WTC11 (cell line): ENCODE results near the gene MTNR1B. TPM values are rescaled to one million over a fixed set of nuclear protein-coding genes. Genes with fewer than 3 reads are reported as not detected.

Source experiments
- ATAC-seq: fragments of 200-7000 bp; cut with Tn5 transposase; 2 replicates; pipeline ENCODE4 v1.10.0; 2021; ENCODE audit warnings: mild to moderate bottlenecking, moderate library complexity
- CTCF ChIA-PET: fragments of 300-600 bp; sonication (Branson Sonifier 250); formaldehyde crosslinking; loops from one replicate; lab custom pipeline; 2021; ENCODE audit warnings: antibody characterized with exemption; lab: Charles Lee
- POLR2A ChIA-PET: fragments of 350-600 bp; sonication (Branson Sonifier 250); formaldehyde crosslinking; loops from one replicate; lab custom pipeline; 2021; ENCODE audit warnings: antibody characterized with exemption; lab: Charles Lee
- DNase-seq: peaks from one replicate; pipeline ENCODE4 v3.0.0; 2021; ENCODE audit warnings: low spot score
- H3K27ac Mint-ChIP-seq: 2 replicates; pipeline ENCODE4 v1.8.0; 2021; ENCODE audit warnings: mixed read lengths
- H3K27me3 Mint-ChIP-seq: 2 replicates; pipeline ENCODE4 v1.8.0; 2021; ENCODE audit warnings: low read depth, mild to moderate bottlenecking, moderate library complexity, mixed read lengths
- H3K36me3 Mint-ChIP-seq: 2 replicates; pipeline ENCODE4 v1.8.0; 2021; ENCODE audit warnings: mixed read lengths
- H3K4me1 Mint-ChIP-seq: 2 replicates; pipeline ENCODE4 v1.8.0; 2022; ENCODE audit warnings: mixed read lengths
- H3K4me3 Mint-ChIP-seq: 2 replicates; pipeline ENCODE4 v1.8.0; 2021; ENCODE audit warnings: mild to moderate bottlenecking, moderate library complexity, mixed read lengths
- H3K9me3 Mint-ChIP-seq: 2 replicates; pipeline ENCODE4 v1.8.0; 2021; ENCODE audit warnings: mixed read lengths
- AFF4 ChIP-seq: sonication (generic); formaldehyde crosslinking; IDR thresholded peaks from 2 replicates; pipeline ENCODE4 v1.8.1; 2023; ENCODE audit warnings: mild to moderate bottlenecking, missing genetic modification reagents, borderline replicate concordance
- ELF4 ChIP-seq: sonication (generic); formaldehyde crosslinking; IDR thresholded peaks from 2 replicates; pipeline ENCODE4 v1.8.1; 2022; ENCODE audit warnings: low read depth, mild to moderate bottlenecking, moderate library complexity, missing genetic modification reagents
- FOXJ3 ChIP-seq: sonication (generic); formaldehyde crosslinking; IDR thresholded peaks from 2 replicates; pipeline ENCODE4 v1.9.0; 2021; ENCODE audit warnings: missing genetic modification reagents, mild to moderate bottlenecking, borderline replicate concordance
- FOXK1 ChIP-seq: sonication (generic); formaldehyde crosslinking; IDR thresholded peaks from 2 replicates; pipeline ENCODE4 v1.8.0; 2022; ENCODE audit warnings: mild to moderate bottlenecking, moderate library complexity, missing genetic modification reagents
- IRF2 ChIP-seq: sonication (generic); formaldehyde crosslinking; IDR thresholded peaks from 2 replicates; pipeline ENCODE4 v1.8.0; 2022; ENCODE audit warnings: low read depth, missing genetic modification reagents, borderline replicate concordance
- JUN ChIP-seq: sonication (generic); formaldehyde crosslinking; IDR thresholded peaks from 2 replicates; pipeline ENCODE4 v1.8.0; 2023; ENCODE audit warnings: mild to moderate bottlenecking, missing genetic modification reagents
- MAX ChIP-seq: sonication (generic); formaldehyde crosslinking; IDR thresholded peaks from 2 replicates; pipeline ENCODE4 v1.8.0; 2022; ENCODE audit warnings: mild to moderate bottlenecking, missing genetic modification reagents
- NR2C2 ChIP-seq: sonication (generic); formaldehyde crosslinking; IDR thresholded peaks from 2 replicates; pipeline ENCODE4 v1.8.0; 2022; ENCODE audit warnings: mild to moderate bottlenecking, missing genetic modification reagents
- OVOL2 ChIP-seq: fragments of 250-450 bp; sonication (Bioruptor Pico); IDR thresholded peaks from 2 replicates; pipeline ENCODE4 v1.9.0; 2021; ENCODE audit warnings: mild to moderate bottlenecking, borderline replicate concordance
- PRDM15 ChIP-seq: sonication (generic); formaldehyde crosslinking; IDR thresholded peaks from 2 replicates; pipeline ENCODE4 v1.8.0; 2022; ENCODE audit warnings: missing genetic modification reagents
- SP1 ChIP-seq: sonication (generic); formaldehyde crosslinking; conservative IDR thresholded peaks from 2 replicates; pipeline ENCODE4 v1.8.1; 2022; ENCODE audit warnings: missing genetic modification reagents
- STAT6 ChIP-seq: sonication (generic); formaldehyde crosslinking; conservative IDR thresholded peaks from 2 replicates; pipeline ENCODE4 v1.8.1; 2023; ENCODE audit warnings: mild to moderate bottlenecking, low read depth, missing genetic modification reagents, moderate library complexity
- USF1 ChIP-seq: sonication (generic); formaldehyde crosslinking; IDR thresholded peaks from 2 replicates; pipeline ENCODE4 v1.8.0; 2022; ENCODE audit warnings: mild to moderate bottlenecking, missing genetic modification reagents
- ZNF219 ChIP-seq: sonication (generic); formaldehyde crosslinking; IDR thresholded peaks from 2 replicates; pipeline ENCODE4 v1.8.0; 2023; ENCODE audit warnings: missing genetic modification reagents, mild to moderate bottlenecking, borderline replicate concordance
- ZNF281 ChIP-seq: sonication (generic); formaldehyde crosslinking; IDR thresholded peaks from 2 replicates; pipeline ENCODE4 v1.8.0; 2023; ENCODE audit warnings: mild to moderate bottlenecking, missing genetic modification reagents
- ZNF423 ChIP-seq: fragments of 250-450 bp; sonication (Bioruptor Pico); IDR thresholded peaks from 2 replicates; pipeline ENCODE4 v2.1.2; 2022; ENCODE audit warnings: mild to moderate bottlenecking, moderate library complexity
- ZNF425 ChIP-seq: fragments of 250-450 bp; sonication (Bioruptor Pico); conservative IDR thresholded peaks from 2 replicates; pipeline ENCODE4 v1.9.0; 2021; ENCODE audit warnings: mild to moderate bottlenecking
- ZNF671 ChIP-seq: fragments of 250-450 bp; sonication (Bioruptor Pico); IDR thresholded peaks from 2 replicates; pipeline ENCODE4 v1.8.0; 2021; ENCODE audit warnings: mild to moderate bottlenecking
- total RNA-seq: library from RNA; stranded (reverse); gene quantifications from 3 replicates; pipeline ENCODE4 v1.2.3, GENCODE V29; 2021

Gene MTNR1B
- total RNA-seq, 1 experiment from 2014 or later: not detected

- no peak for TF ChIP-seq MAX (CRISPR knock-in tag)
- TF ChIP-seq, all 79 proteins: peak for 0
Measured at GRCh38 chr11:92967178-92967577, 2.3 kb upstream of the MTNR1B start (continued).

GRCh38 chr11:92967867-92968266 is 1.6 kb upstream of the MTNR1B start:
- Mint-ChIP-seq H3K4me1 (peaks cover 6% of the 10 kb centered on the region; the same call in 1 of the 2 replicates), H3K27me3 (peaks cover 51% of the 10 kb centered on the region), H3K9me3 (no peaks in the 10 kb centered on the region), H3K4me3 (no peak overlapping the region), H3K27ac (no peak overlapping the region), H3K36me3 (no peaks in the 10 kb centered on the region)
- POLR2A ChIA-PET: no interaction called here
- CTCF ChIA-PET: no interaction called here
- ATAC-seq (no peak), DNase-seq (no peak)
- TF ChIP-seq STAT6 (no peak), JUN (CRISPR knock-in tag) (no peak), FOXJ3 (CRISPR knock-in tag) (no peak), ZNF671 (CRISPR knock-in tag) (no peak), AFF4 (CRISPR knock-in tag) (no peak), SP1 (CRISPR knock-in tag) (no peak), ELF4 (no peak), ZNF281 (no peak), USF1 (CRISPR knock-in tag) (no peak), ZNF425 (CRISPR knock-in tag) (no peak), PRDM15 (no peak), IRF2 (CRISPR knock-in tag) (no peak), ZNF423 (CRISPR knock-in tag) (no peak), NR2C2 (CRISPR knock-in tag) (no peak), FOXK1 (CRISPR knock-in tag) (no peak), OVOL2 (no peak), ZNF219 (no peak)
